Right atrium auricular region (tissue), 2 donors: Measurements from ENCODE around the gene HTN1. TPM values are rescaled to one million over a fixed set of nuclear protein-coding genes. Genes with fewer than 3 reads are reported as not detected.
"Not testable (repeated sequence)": the region's sequence is repeated elsewhere in the genome, so short reads cannot be mapped to it uniquely, and the experiment has no call there.

Source experiments
- DNase-seq: peaks from one replicate; pipeline ENCODE4 v3.0.0-alpha.2; 2019; ENCODE audit warnings: low spot score
- H3K27ac ChIP-seq, 2 donors: fragments of 200-600 bp; sonication (generic); 1 replicate in 1 of 2; 2 replicates in 1 of 2; pipeline ENCODE4 v1.5.1; 2016 to 2019
- H3K27me3 ChIP-seq, 2 donors: fragments of 200-600 bp; sonication (generic); one replicate each; pipeline versions ENCODE4 v1.5.1 to v1.6.0; 2017 to 2019
- H3K36me3 ChIP-seq: fragments of 200-600 bp; sonication (generic); one replicate; pipeline ENCODE4 v1.5.1; 2016
- H3K4me1 ChIP-seq, 2 donors: fragments of 200-600 bp; sonication (generic); one replicate each; pipeline versions ENCODE4 v1.5.1 to v1.6.0; 2017 to 2019
- H3K4me3 ChIP-seq, 2 donors: fragments of 200-600 bp; sonication (generic); 1 replicate in 1 of 2; 2 replicates in 1 of 2; pipeline ENCODE4 v1.5.1; 2017 to 2019; ENCODE audit warnings: mild to moderate bottlenecking in 1 of 2, moderate library complexity in 1 of 2
- H3K9me3 ChIP-seq, 2 donors: fragments of 200-600 bp; sonication (generic); one replicate each; pipeline ENCODE4 v1.5.1; 2019
- total RNA-seq, 2 donors: library from RNA; depleted of rRNA; stranded (reverse); fragments of >200 nt; gene quantifications; one replicate each; pipeline ENCODE4 v1.1.0, GENCODE V29; 2016
- TF ChIP-seq, protein P1 (sequence below), 2 donors: fragments of 200-600 bp; sonication (generic); IDR thresholded peaks; one replicate each; pipeline ENCODE4 v1.5.1; 2019; ENCODE audit warnings: antibody characterized with exemption in 2 of 2

HTN1 gene
- not detected for total RNA-seq

- H3K4me1 ChIP-seq, H3K4me3 ChIP-seq, DNase-seq, H3K27me3 ChIP-seq, H3K36me3 ChIP-seq, H3K27ac ChIP-seq, H3K9me3 ChIP-seq: not testable (repeated sequence)
Observed at GRCh38 chr4:70050138-70050537, at the start of gene HTN1. HTN1 (plus strand) TSS chr4:70050438; CDS start chr4:70053077, 2,639 bp downstream.

GRCh38 chr4:70000711-70001110 is 49.5 kb upstream of the HTN1 start:
- Histone ChIP-seq H3K27ac (no peak overlapping the region), H3K9me3 (no peaks in the 10 kb centered on the region), H3K36me3 (no peaks in the 10 kb centered on the region), H3K27me3 (no peaks in the 10 kb centered on the region), H3K4me3 (no peak overlapping the region), H3K4me1 (no peaks in the 10 kb centered on the region)
- DNase-seq = no peak
- TF ChIP-seq, protein P1, sequence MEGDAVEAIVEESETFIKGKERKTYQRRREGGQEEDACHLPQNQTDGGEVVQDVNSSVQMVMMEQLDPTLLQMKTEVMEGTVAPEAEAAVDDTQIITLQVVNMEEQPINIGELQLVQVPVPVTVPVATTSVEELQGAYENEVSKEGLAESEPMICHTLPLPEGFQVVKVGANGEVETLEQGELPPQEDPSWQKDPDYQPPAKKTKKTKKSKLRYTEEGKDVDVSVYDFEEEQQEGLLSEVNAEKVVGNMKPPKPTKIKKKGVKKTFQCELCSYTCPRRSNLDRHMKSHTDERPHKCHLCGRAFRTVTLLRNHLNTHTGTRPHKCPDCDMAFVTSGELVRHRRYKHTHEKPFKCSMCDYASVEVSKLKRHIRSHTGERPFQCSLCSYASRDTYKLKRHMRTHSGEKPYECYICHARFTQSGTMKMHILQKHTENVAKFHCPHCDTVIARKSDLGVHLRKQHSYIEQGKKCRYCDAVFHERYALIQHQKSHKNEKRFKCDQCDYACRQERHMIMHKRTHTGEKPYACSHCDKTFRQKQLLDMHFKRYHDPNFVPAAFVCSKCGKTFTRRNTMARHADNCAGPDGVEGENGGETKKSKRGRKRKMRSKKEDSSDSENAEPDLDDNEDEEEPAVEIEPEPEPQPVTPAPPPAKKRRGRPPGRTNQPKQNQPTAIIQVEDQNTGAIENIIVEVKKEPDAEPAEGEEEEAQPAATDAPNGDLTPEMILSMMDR (IDR thresholded peaks at IDR 0.05) = no peak

GRCh38 chr4:70002507-70002906 is 47.7 kb upstream of the HTN1 start:
- no peak for DNase-seq
- Histone ChIP-seq H3K4me3 (no peak overlapping the region), H3K27ac (no peak overlapping the region), H3K9me3 (no peaks in the 10 kb centered on the region), H3K4me1 (no peaks in the 10 kb centered on the region), H3K36me3 (no peaks in the 10 kb centered on the region), H3K27me3 (no peaks in the 10 kb centered on the region)
- TF ChIP-seq, protein P1 (IDR thresholded peaks at IDR 0.05) = no peak

DNA sequence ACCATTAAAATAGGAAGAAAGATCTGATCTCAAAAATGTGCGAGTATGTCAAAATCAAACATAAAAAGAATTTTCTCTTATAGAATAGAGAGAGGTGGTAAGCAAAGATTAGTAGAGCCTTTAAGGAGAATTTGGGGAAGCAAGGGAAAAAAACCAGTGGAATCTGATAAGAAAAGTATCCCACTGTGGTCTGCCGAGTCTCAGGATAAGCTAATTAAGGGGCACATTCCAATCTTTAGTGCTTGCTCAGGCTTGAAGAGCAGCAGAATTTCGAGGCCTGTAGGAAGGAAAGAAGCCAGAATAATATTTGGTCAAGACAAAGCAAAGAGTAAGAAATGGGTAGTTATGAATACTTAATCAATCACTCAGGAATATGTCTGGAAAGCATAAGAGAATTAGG is 41.5 kb upstream of the HTN1 start:
- TF ChIP-seq, protein P1 (IDR thresholded peaks at IDR 0.05) = no peak
- no peak for DNase-seq
- no peak overlapping the region for H3K27ac ChIP-seq
- no peaks in the 10 kb centered on the region for H3K4me1 ChIP-seq
- H3K36me3 ChIP-seq = no peaks in the 10 kb centered on the region
- no peak overlapping the region for H3K4me3 ChIP-seq
- H3K27me3 ChIP-seq = no peaks in the 10 kb centered on the region
- no peaks in the 10 kb centered on the region for H3K9me3 ChIP-seq

GRCh38 chr4:70019006-70019405 is 31.2 kb upstream of the HTN1 start:
- H3K4me1 ChIP-seq, H3K27me3 ChIP-seq, H3K9me3 ChIP-seq, DNase-seq, H3K4me3 ChIP-seq, H3K36me3 ChIP-seq, H3K27ac ChIP-seq: not testable (repeated sequence)

DNA sequence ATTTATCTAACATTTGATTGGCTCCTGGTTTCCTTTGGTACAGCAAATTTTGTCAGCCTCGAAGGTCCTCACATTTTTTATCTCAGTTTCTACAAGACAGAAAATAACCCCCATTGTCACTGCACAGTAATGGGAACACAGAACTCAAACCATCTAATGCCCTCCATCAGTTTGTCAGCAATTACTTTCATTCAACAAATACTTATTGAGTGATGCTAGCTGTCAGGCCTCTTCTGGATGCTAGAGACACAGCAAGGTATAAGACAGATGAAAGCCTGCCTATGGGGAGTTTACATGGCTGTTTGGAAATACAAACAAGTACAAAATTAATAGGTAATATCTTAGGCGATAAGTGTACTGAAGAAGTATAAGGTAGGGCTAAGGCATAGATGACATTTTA is 27.0 kb upstream of the HTN1 start:
- TF ChIP-seq, protein P1 (IDR thresholded peaks at IDR 0.05) = no peak
- Histone ChIP-seq H3K9me3 (no peaks in the 10 kb centered on the region), H3K27me3 (no peaks in the 10 kb centered on the region), H3K36me3 (no peaks in the 10 kb centered on the region), H3K4me1 (no peaks in the 10 kb centered on the region), H3K4me3 (no peak overlapping the region), H3K27ac (no peak overlapping the region)
- DNase-seq = no peak

DNA sequence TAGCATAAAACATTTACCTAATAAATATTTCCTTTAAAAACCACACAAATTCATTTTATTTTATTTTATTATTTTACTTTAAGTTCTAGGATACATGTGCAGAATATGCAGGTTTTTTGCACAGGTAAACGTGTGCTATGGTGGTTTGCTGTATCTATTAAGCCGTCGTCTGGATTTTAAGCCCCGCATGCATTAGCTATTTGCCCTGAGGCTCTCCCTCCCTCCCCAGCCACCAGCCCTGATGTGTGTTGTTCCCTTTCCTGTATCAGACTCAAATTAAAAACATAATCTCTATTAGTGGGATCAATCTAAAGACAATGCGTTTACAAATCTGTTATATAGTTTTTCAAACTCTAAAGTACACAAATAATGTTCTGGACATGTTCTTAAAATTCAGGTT is 23.2 kb upstream of the HTN1 start:
- no peak for DNase-seq
- H3K27me3 ChIP-seq = no peaks in the 10 kb centered on the region
- TF ChIP-seq, protein P1 (IDR thresholded peaks at IDR 0.05) = no peak
- H3K9me3 ChIP-seq = no peaks in the 10 kb centered on the region
- no peak overlapping the region for H3K27ac ChIP-seq
- no peaks in the 10 kb centered on the region for H3K4me1 ChIP-seq
- no peak overlapping the region for H3K4me3 ChIP-seq
- H3K36me3 ChIP-seq = no peaks in the 10 kb centered on the region

- H3K4me3 ChIP-seq, H3K27ac ChIP-seq, H3K9me3 ChIP-seq, H3K4me1 ChIP-seq, H3K36me3 ChIP-seq, H3K27me3 ChIP-seq, DNase-seq: not testable (repeated sequence)
Observed at GRCh38 chr4:70028159-70028558, 22.1 kb upstream of the HTN1 start, which contains the start of gene HTN3. HTN3 (plus strand) TSS chr4:70028459; CDS start chr4:70030741, 2,282 bp downstream.

GRCh38 chr4:70037559-70037958 is 12.7 kb upstream of the HTN1 start:
- not testable (repeated sequence) for H3K4me3 ChIP-seq, H3K27ac ChIP-seq, DNase-seq

GRCh38 chr4:70039928-70040327 is 10.3 kb upstream of the HTN1 start:
- not testable (repeated sequence) for H3K4me3 ChIP-seq, H3K4me1 ChIP-seq, H3K27me3 ChIP-seq, H3K27ac ChIP-seq, H3K9me3 ChIP-seq, DNase-seq, H3K36me3 ChIP-seq

More at GRCh38 chr4:70037559-70037958, 12.7 kb upstream of the HTN1 start:
- peaks cover 0 to 14% of the 10 kb centered on the region in 2 donors for H3K9me3 ChIP-seq
- not testable (repeated sequence) for H3K27me3 ChIP-seq, H3K36me3 ChIP-seq, H3K4me1 ChIP-seq
